ENCODE data around the gene MUC2.

The MUC2 gene

GRCh38 chr11:1053121-1053901, 21.4 kb upstream of the MUC2 start:
- Histone ChIP-seq H3K27me3 (ENCODE audit: control insufficient read depth, insufficient read depth, low read length) (no peaks in the 10 kb centered on the region), H3K36me3 (ENCODE audit: control insufficient read depth, insufficient read depth, low read length) (no peaks in the 10 kb centered on the region), H3K4me1 (ENCODE audit: control insufficient read depth, insufficient read depth, low read length) (no peaks in the 10 kb centered on the region), H3K27ac (ENCODE audit: low read depth, low read length) (no peak overlapping the region), H3K9ac (ENCODE audit: low read length) (no peak overlapping the region), H3K9me3 (ENCODE audit: control insufficient read depth, insufficient read depth, low read depth, low read length) (no peaks in the 10 kb centered on the region), H3K4me3 (ENCODE audit: low read depth, low read length) (no peak overlapping the region)

- H3K4me3 ChIP-seq (ENCODE audit: low read depth, low read length), result no peak overlapping the region
- no peaks in the 10 kb centered on the region for H3K9me3 ChIP-seq (ENCODE audit: control insufficient read depth, insufficient read depth, low read depth, low read length)
- H3K4me1 ChIP-seq (ENCODE audit: control insufficient read depth, insufficient read depth, low read length), result no peaks in the 10 kb centered on the region
- no peak overlapping the region for H3K27ac ChIP-seq (ENCODE audit: low read depth, low read length)
- no peaks in the 10 kb centered on the region for H3K36me3 ChIP-seq (ENCODE audit: control insufficient read depth, insufficient read depth, low read length)
- H3K27me3 ChIP-seq (ENCODE audit: control insufficient read depth, insufficient read depth, low read length), result no peaks in the 10 kb centered on the region
- H3K9ac ChIP-seq (ENCODE audit: low read length), result no peak overlapping the region
Observed at GRCh38 chr11:1054143-1055108, 20.2 kb upstream of the MUC2 start.

GRCh38 chr11:1055109-1055703, 19.5 kb upstream of the MUC2 start:
- H3K4me3 ChIP-seq (ENCODE audit: low read depth, low read length), result no peak overlapping the region

GRCh38 chr11:1055990-1056771, 18.5 kb upstream of the MUC2 start:
- Histone ChIP-seq H3K27me3 (ENCODE audit: control insufficient read depth, insufficient read depth, low read length) (no peaks in the 10 kb centered on the region), H3K4me1 (ENCODE audit: control insufficient read depth, insufficient read depth, low read length) (no peaks in the 10 kb centered on the region; the same call in 1 of the 2 replicates), H3K9me3 (ENCODE audit: control insufficient read depth, insufficient read depth, low read depth, low read length) (no peaks in the 10 kb centered on the region), H3K9ac (ENCODE audit: low read length) (no peak overlapping the region), H3K4me3 (ENCODE audit: low read depth, low read length) (no peak overlapping the region), H3K36me3 (ENCODE audit: control insufficient read depth, insufficient read depth, low read length) (no peaks in the 10 kb centered on the region), H3K27ac (ENCODE audit: low read depth, low read length) (no peak overlapping the region)

More at GRCh38 chr11:1055109-1055703, 19.5 kb upstream of the MUC2 start:
- no peaks in the 10 kb centered on the region for H3K9me3 ChIP-seq (ENCODE audit: control insufficient read depth, insufficient read depth, low read depth, low read length)
- no peaks in the 10 kb centered on the region for H3K4me1 ChIP-seq (ENCODE audit: control insufficient read depth, insufficient read depth, low read length)
- H3K27me3 ChIP-seq (ENCODE audit: control insufficient read depth, insufficient read depth, low read length), result no peaks in the 10 kb centered on the region
- H3K9ac ChIP-seq (ENCODE audit: low read length), result no peak overlapping the region
- no peaks in the 10 kb centered on the region for H3K36me3 ChIP-seq (ENCODE audit: control insufficient read depth, insufficient read depth, low read length)
- no peak overlapping the region for H3K27ac ChIP-seq (ENCODE audit: low read depth, low read length)

- no peaks in the 10 kb centered on the region; the same call in 1 of the 2 replicates for H3K4me1 ChIP-seq (ENCODE audit: control insufficient read depth, insufficient read depth, low read length)
- no peaks in the 10 kb centered on the region for H3K27me3 ChIP-seq (ENCODE audit: control insufficient read depth, insufficient read depth, low read length)
- no peaks in the 10 kb centered on the region for H3K36me3 ChIP-seq (ENCODE audit: control insufficient read depth, insufficient read depth, low read length)
Observed at GRCh38 chr11:1057806-1058205, 16.9 kb upstream of the MUC2 start.

GRCh38 chr11:1059759-1060158, 14.9 kb upstream of the MUC2 start:
- no peaks in the 10 kb centered on the region for H3K36me3 ChIP-seq (ENCODE audit: control insufficient read depth, insufficient read depth, low read length)
- no peak overlapping the region for H3K4me3 ChIP-seq (ENCODE audit: low read depth, low read length)
- H3K4me1 ChIP-seq (ENCODE audit: control insufficient read depth, insufficient read depth, low read length), result no peaks in the 10 kb centered on the region; the same call in 1 of the 2 replicates
- no peak overlapping the region for H3K9ac ChIP-seq (ENCODE audit: low read length)
- peaks cover 10% of the 10 kb centered on the region for H3K9me3 ChIP-seq (ENCODE audit: control insufficient read depth, insufficient read depth, low read depth, low read length)
- no peak overlapping the region for H3K27ac ChIP-seq (ENCODE audit: low read depth, low read length)
- no peaks in the 10 kb centered on the region for H3K27me3 ChIP-seq (ENCODE audit: control insufficient read depth, insufficient read depth, low read length)

More at GRCh38 chr11:1057806-1058205, 16.9 kb upstream of the MUC2 start:
- peaks cover 10% of the 10 kb centered on the region for H3K9me3 ChIP-seq (ENCODE audit: control insufficient read depth, insufficient read depth, low read depth, low read length)
- H3K4me3 ChIP-seq (ENCODE audit: low read depth, low read length), result no peak overlapping the region
- no peak overlapping the region for H3K27ac ChIP-seq (ENCODE audit: low read depth, low read length)
- H3K9ac ChIP-seq (ENCODE audit: low read length), result no peak overlapping the region

GRCh38 chr11:1060410-1060809, 14.3 kb upstream of the MUC2 start:
- H3K4me3 ChIP-seq (ENCODE audit: low read depth, low read length), result no peak overlapping the region

GRCh38 chr11:1060852-1061616, 13.6 kb upstream of the MUC2 start:
- Histone ChIP-seq H3K36me3 (ENCODE audit: control insufficient read depth, insufficient read depth, low read length) (no peaks in the 10 kb centered on the region), H3K4me3 (ENCODE audit: low read depth, low read length) (no peak overlapping the region), H3K27me3 (ENCODE audit: control insufficient read depth, insufficient read depth, low read length) (no peaks in the 10 kb centered on the region), H3K9ac (ENCODE audit: low read length) (no peak overlapping the region), H3K9me3 (ENCODE audit: control insufficient read depth, insufficient read depth, low read depth, low read length) (peaks cover 10% of the 10 kb centered on the region), H3K4me1 (ENCODE audit: control insufficient read depth, insufficient read depth, low read length) (no peaks in the 10 kb centered on the region; the same call in 1 of the 2 replicates), H3K27ac (ENCODE audit: low read depth, low read length) (no peak overlapping the region)

More at GRCh38 chr11:1060410-1060809, 14.3 kb upstream of the MUC2 start:
- Histone ChIP-seq H3K9ac (ENCODE audit: low read length) (no peak overlapping the region), H3K4me1 (ENCODE audit: control insufficient read depth, insufficient read depth, low read length) (no peaks in the 10 kb centered on the region; the same call in 1 of the 2 replicates), H3K27ac (ENCODE audit: low read depth, low read length) (no peak overlapping the region), H3K36me3 (ENCODE audit: control insufficient read depth, insufficient read depth, low read length) (no peaks in the 10 kb centered on the region), H3K27me3 (ENCODE audit: control insufficient read depth, insufficient read depth, low read length) (no peaks in the 10 kb centered on the region), H3K9me3 (ENCODE audit: control insufficient read depth, insufficient read depth, low read depth, low read length) (peaks cover 10% of the 10 kb centered on the region)

GRCh38 chr11:1062075-1062820, 12.4 kb upstream of the MUC2 start:
- Histone ChIP-seq H3K4me3 (ENCODE audit: low read depth, low read length) (no peak overlapping the region), H3K9me3 (ENCODE audit: control insufficient read depth, insufficient read depth, low read depth, low read length) (peaks cover 10% of the 10 kb centered on the region), H3K27me3 (ENCODE audit: control insufficient read depth, insufficient read depth, low read length) (no peaks in the 10 kb centered on the region), H3K9ac (ENCODE audit: low read length) (no peak overlapping the region), H3K36me3 (ENCODE audit: control insufficient read depth, insufficient read depth, low read length) (no peaks in the 10 kb centered on the region), H3K4me1 (ENCODE audit: control insufficient read depth, insufficient read depth, low read length) (no peaks in the 10 kb centered on the region; the same call in 1 of the 2 replicates), H3K27ac (ENCODE audit: low read depth, low read length) (no peak overlapping the region)
